Hindlimb muscle (tissue), 1 donor: ENCODE results near the gene USP3. TPM values are rescaled to one million over a fixed set of nuclear protein-coding genes. Genes with fewer than 3 reads are reported as not detected.

Source experiments
- DNase-seq: peaks from one replicate; pipeline ENCODE4 v3.0.0-alpha.2; 2013
- polyA plus RNA-seq: library from polyadenylated mRNA; unstranded; fragments of 120-200 nt; gene quantifications from one replicate; pipeline ENCODE4 v1.2.1, GENCODE V29; 2013; ENCODE audit not compliant: insufficient read length

The USP3 gene
- polyA plus RNA-seq, 1 donor: 26.4 TPM

- no peak for DNase-seq
These were observed 41.1 kb downstream of the USP3 start for GRCh38 chr15:63545520-63545919.

GRCh38 chr15:63551400-63551799, 47.0 kb downstream of the USP3 start:
- no peak for DNase-seq

DNA sequence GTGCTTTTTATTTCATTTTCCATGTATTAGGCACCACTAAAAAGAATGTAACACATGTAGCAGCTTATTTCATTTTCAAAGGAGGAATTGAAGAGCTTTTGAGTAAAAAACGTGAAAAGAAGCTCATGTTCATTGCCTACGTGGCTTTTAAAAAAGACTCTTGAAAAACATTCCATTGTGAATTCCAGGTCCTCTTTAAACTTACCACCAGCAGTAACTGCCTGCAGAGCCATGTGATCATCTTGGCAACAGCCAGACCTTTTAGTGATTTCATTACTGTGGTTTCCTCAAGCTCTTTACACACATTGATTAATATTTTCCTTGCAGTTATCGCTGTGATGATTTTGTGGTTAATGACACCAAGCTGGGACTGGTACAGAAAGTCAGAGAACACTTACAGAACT, 49.0 kb downstream of the USP3 start:
- peak; percentile 23 for DNase-seq

GRCh38 chr15:63554337-63554927, 50.0 kb downstream of the USP3 start:
- DNase-seq: no peak

DNA sequence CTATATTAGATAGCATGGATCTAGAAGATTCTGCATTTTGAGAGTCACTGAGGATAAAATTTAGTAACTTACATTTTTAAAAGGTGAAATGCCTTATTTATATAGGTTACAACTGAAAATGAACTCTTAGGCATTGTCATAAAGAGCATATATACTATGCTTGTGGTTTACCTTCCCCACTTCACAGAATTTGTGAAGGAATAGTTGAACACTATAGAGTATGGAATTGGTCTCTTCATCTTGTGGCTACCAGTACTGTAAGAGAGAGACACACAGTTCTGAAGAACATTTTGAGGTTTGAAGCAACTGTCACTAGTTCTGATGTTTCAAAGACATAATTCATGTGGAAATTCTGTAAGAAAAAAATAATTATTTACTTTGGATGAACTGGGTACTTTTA, 51.1 kb downstream of the USP3 start:
- DNase-seq: no peak

DNA sequence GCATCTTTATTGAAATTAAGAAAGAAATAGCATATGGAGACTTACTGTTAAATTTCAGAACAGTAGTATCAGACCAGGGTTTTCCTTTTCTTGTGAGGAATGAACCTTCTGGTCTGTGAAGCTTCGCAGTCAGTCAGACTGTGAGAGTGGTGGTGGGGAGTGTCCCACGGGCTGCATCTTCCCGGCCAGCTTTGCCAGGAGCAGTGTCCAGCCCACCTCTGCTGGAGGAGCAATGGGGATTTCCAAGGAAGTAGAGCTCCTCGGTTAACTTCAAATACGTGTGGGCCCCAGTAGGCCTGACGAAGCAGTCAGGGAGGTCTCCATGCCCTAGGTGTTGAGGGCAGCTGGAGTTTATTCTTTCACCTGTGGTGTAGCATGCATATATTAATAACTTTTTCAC, 51.9 kb downstream of the USP3 start:
- DNase-seq: no peak

DNA sequence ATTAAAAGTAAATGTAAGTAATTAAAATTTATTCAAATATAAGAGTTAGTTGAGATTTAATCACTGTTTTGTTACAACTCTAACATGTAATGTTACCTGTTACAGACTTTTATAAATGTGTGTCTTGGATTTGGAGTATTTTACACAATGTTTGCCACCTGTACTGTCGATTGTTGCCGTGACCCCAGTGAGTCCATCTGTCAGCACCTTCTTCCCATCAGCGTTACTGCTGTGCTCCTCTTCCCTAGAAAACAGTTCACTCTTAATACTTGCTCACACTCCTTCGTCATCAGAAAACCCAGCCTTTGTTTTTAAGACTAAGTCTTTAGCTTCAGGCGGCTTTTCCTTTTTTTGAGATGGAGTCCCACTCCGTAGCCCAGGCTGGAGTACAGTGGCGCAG, 52.3 kb downstream of the USP3 start:
- no peak for DNase-seq

GRCh38 chr15:63559753-63560152, 55.4 kb downstream of the USP3 start:
- DNase-seq: no peak

DNA sequence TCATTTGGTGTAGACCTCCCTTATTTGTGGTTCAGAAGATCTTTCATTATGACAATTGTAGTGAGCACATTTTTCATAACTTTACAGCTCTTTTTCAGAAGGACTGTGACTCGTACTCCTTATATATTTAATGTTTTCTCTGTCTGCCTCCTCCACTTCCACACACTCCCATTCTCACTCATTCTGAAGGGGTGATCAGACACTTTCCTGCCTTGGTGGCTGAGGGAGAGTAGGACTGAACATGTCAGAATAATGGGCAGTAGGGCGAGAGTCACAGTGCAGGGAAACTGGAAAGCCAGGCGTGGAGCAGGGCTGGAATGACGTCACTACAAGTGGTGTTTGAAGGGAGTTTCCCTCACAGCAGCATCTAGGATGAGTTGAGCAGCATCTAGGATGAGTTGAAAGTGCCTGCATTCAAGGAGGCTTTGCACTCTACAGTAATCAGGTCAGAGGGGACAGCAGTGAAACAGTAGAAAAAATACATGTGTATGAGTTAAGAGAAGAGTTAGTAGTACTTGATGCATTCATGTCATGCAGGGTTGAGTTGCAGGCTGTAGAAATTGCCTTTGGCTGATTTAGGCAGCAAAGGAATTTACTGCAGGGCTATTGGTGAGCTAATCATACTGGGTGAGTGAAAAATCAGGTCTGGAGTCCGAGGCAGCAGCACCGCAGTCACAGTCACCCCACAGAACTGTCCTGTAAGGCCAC, 56.5 kb downstream of the USP3 start:
- DNase-seq: no peak

GRCh38 chr15:63564093-63564492, 59.7 kb downstream of the USP3 start:
- DNase-seq: no peak

DNA sequence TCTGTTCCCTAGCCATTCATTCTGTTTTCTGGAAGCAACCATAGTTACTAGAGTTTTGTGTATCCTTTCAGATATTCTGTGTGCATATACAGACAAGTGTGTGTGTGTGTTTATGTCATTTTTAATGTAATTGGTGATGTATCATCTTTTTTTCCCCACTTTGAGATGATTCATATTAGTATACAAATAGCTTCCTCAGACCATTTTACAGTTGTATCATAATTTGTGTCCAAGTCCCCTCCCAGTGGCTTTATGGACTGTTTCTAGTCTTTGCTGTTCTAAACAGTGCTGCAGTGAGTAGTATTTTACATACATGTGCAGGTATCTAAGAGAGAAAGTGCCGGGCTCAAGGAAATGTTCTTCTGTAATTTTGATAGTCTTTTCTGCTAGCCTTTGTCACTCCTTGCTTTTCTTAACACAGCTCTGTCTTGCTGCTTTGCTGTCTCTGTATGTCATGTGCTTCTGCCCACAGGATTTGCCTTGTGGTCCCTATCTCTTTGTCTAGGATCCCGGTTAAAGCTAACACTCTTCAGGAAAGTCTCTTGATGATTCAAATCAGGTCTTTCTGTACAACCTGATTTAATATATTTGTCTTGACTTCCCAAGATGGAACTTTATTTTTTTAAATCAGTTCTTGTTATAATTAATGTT, 61.3 kb downstream of the USP3 start:
- DNase-seq: no peak

DNA sequence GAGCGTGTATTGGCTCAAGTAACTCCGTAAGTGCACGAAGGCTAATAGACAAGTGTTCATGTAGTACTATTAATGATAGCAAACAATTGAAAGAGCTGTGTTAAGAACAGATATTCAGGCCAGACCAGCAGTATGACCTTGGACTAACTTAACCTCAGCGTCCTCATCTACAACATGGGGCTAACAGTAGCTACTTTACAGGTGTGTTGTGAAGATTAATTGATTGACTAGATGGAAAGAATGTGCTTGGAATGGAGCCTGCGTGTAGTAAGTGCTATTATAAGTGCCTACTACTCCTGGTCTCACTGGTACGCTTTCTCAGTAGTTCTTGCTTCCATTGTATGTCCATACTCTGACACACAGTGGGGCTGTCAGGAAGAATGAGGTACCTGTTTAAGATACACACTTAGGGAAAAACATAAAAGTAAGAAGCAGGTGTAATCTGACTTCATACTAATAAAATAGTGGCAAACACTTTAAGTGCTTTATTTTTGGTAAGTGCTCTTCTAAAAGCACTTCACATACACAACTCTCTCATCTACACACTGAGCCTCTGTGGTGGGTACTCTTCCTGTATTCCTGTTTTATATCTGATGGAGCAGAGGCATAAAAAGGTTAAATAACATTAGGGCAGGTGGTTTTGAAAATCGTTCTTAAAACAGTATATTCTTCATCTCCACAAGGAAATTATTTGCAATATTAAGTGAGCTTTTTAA, 68.5 kb downstream of the USP3 start:
- no peak for DNase-seq

- no peak for DNase-seq
These were observed 69.1 kb downstream of the USP3 start for GRCh38 chr15:63573533-63573932.

- DNase-seq: no peak
These were observed 70.9 kb downstream of the USP3 start for GRCh38 chr15:63575312-63575711.

- no peak for DNase-seq
These were observed 72.0 kb downstream of the USP3 start for GRCh38 chr15:63576441-63576840.

- no peak for DNase-seq
These were observed 77.8 kb downstream of the USP3 start for GRCh38 chr15:63582179-63582578.

GRCh38 chr15:63582718-63583426, 78.5 kb downstream of the USP3 start:
- no peak for DNase-seq

GRCh38 chr15:63586790-63587189, 82.4 kb downstream of the USP3 start:
- DNase-seq: no peak

DNA sequence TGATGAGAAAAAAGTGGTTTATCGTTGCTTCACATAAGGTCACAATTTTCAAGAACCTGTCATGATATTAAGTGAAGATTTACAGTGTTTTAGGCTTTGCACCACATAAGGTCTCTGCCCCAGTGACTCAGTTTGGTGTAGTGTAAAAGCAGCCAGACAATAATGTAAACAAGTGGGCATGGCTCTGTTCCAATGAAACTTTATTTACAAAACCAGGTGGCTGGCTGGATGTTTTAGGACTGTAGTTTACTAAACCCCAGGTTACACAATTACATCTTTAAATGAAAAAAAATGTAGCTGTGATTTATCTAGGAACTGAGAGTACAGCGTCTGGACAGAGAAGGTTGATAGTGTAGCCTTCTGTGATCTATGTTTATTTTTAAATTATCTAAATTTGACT, 83.1 kb downstream of the USP3 start:
- DNase-seq: no peak

GRCh38 chr15:63588826-63589225, 84.4 kb downstream of the USP3 start:
- DNase-seq: no peak

- DNase-seq: no peak
These were observed 89.6 kb downstream of the USP3 start for GRCh38 chr15:63593705-63594671.

GRCh38 chr15:63595065-63595464, 90.7 kb downstream of the USP3 start:
- DNase-seq: no peak
